ENCODE data around the gene SMURF1. TPM values are rescaled to one million over a fixed set of nuclear protein-coding genes. Genes with fewer than 3 reads are reported as not detected.

Gene SMURF1
- total and polyA plus RNA-seq, 4 donors, result 2.9 to 16.8 (median 5.9) TPM

DNA sequence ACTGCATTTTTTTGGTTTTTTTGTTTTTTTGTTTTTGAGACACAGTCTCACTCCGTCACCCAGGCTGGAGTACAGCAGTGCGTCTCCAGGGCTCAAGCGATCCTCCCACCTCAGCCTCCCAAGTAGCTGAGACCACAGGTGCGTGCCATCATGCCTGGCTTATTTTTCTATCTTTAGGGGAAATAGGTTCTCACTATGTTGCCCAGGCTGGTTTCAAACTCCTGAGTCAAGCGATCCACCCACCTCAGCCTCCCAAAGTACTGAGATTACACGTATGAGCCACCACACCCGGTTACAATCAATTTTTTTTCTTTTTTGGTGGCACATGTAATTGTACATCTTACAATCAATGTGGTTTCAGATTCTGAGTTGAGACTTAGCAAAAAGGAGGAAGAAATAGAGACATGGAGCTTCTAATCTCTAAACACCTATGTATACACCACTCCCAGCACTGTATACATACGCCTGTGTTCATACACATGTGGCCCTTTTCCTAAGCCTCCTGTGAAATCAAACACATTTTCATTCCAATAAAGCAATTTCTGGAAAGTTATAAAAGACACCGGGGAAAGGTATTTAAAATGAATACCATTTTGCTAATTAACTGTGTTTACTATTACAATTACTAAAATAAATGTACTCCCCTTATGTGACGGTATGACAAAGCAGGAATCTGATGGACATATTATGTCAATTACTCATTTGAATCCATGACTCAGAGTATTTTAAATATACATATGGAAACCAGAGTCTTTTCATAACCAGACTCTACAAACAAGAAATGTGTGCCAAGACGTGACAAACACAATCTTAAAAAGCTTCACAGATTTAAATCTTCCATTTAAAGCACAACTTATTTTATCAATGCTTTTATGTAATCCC, 40.9 kb downstream of the SMURF1 start:
- 89% methylated on average over 11 of the region's 11 CpGs for WGBS
- no peaks in the 10 kb centered on the region for H3K36me3 ChIP-seq (ENCODE audit: control insufficient read depth in 4 of 4, insufficient read depth in 3 of 4, low read depth in 1 of 4, low read length in 3 of 4)
- H3K4me3 ChIP-seq (ENCODE audit: low read depth in 1 of 3, low read length in 3 of 3), result no peak overlapping the region
- H3K4me1 ChIP-seq (ENCODE audit: control insufficient read depth in 4 of 4, insufficient read depth in 4 of 4, low read length in 3 of 4), result peaks cover 4 to 28% (median 18%) of the 10 kb centered on the region in 4 donors
- H3K9ac ChIP-seq (ENCODE audit: low read depth in 1 of 2, low read length in 2 of 2), result no peak overlapping the region
- no peaks in the 10 kb centered on the region for H3K9me3 ChIP-seq (ENCODE audit: control insufficient read depth in 4 of 4, low read length in 3 of 4)
- DNase-seq (ENCODE audit: low spot score), result no peak
- no peaks in the 10 kb centered on the region for H3K27me3 ChIP-seq (ENCODE audit: control insufficient read depth in 4 of 4, insufficient read depth in 4 of 4, low read length in 3 of 4)
- no peak overlapping the region for H3K27ac ChIP-seq (ENCODE audit: low read depth in 1 of 2, low read length in 2 of 2)
- no peak for TF ChIP-seq RAD21 (IDR thresholded peaks at IDR 0.05)
- no peak for TF ChIP-seq FOXA1 (IDR thresholded peaks at IDR 0.05)
- TF ChIP-seq, protein P1, sequence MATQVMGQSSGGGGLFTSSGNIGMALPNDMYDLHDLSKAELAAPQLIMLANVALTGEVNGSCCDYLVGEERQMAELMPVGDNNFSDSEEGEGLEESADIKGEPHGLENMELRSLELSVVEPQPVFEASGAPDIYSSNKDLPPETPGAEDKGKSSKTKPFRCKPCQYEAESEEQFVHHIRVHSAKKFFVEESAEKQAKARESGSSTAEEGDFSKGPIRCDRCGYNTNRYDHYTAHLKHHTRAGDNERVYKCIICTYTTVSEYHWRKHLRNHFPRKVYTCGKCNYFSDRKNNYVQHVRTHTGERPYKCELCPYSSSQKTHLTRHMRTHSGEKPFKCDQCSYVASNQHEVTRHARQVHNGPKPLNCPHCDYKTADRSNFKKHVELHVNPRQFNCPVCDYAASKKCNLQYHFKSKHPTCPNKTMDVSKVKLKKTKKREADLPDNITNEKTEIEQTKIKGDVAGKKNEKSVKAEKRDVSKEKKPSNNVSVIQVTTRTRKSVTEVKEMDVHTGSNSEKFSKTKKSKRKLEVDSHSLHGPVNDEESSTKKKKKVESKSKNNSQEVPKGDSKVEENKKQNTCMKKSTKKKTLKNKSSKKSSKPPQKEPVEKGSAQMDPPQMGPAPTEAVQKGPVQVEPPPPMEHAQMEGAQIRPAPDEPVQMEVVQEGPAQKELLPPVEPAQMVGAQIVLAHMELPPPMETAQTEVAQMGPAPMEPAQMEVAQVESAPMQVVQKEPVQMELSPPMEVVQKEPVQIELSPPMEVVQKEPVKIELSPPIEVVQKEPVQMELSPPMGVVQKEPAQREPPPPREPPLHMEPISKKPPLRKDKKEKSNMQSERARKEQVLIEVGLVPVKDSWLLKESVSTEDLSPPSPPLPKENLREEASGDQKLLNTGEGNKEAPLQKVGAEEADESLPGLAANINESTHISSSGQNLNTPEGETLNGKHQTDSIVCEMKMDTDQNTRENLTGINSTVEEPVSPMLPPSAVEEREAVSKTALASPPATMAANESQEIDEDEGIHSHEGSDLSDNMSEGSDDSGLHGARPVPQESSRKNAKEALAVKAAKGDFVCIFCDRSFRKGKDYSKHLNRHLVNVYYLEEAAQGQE (IDR thresholded peaks at IDR 0.05), result no peak
- TF ChIP-seq, protein P2, sequence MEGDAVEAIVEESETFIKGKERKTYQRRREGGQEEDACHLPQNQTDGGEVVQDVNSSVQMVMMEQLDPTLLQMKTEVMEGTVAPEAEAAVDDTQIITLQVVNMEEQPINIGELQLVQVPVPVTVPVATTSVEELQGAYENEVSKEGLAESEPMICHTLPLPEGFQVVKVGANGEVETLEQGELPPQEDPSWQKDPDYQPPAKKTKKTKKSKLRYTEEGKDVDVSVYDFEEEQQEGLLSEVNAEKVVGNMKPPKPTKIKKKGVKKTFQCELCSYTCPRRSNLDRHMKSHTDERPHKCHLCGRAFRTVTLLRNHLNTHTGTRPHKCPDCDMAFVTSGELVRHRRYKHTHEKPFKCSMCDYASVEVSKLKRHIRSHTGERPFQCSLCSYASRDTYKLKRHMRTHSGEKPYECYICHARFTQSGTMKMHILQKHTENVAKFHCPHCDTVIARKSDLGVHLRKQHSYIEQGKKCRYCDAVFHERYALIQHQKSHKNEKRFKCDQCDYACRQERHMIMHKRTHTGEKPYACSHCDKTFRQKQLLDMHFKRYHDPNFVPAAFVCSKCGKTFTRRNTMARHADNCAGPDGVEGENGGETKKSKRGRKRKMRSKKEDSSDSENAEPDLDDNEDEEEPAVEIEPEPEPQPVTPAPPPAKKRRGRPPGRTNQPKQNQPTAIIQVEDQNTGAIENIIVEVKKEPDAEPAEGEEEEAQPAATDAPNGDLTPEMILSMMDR (IDR thresholded peaks at IDR 0.05; ENCODE audit: low read depth, low read length, missing input control), result no peak
- TF ChIP-seq, protein P3, sequence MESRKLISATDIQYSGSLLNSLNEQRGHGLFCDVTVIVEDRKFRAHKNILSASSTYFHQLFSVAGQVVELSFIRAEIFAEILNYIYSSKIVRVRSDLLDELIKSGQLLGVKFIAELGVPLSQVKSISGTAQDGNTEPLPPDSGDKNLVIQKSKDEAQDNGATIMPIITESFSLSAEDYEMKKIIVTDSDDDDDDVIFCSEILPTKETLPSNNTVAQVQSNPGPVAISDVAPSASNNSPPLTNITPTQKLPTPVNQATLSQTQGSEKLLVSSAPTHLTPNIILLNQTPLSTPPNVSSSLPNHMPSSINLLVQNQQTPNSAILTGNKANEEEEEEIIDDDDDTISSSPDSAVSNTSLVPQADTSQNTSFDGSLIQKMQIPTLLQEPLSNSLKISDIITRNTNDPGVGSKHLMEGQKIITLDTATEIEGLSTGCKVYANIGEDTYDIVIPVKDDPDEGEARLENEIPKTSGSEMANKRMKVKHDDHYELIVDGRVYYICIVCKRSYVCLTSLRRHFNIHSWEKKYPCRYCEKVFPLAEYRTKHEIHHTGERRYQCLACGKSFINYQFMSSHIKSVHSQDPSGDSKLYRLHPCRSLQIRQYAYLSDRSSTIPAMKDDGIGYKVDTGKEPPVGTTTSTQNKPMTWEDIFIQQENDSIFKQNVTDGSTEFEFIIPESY (IDR thresholded peaks at IDR 0.05), result no peak
- TF ChIP-seq, protein P4, sequence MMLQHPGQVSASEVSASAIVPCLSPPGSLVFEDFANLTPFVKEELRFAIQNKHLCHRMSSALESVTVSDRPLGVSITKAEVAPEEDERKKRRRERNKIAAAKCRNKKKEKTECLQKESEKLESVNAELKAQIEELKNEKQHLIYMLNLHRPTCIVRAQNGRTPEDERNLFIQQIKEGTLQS (IDR thresholded peaks at IDR 0.05), result no peak
- TF ChIP-seq JUND (IDR thresholded peaks at IDR 0.05), result no peak
- TF ChIP-seq, protein P5, sequence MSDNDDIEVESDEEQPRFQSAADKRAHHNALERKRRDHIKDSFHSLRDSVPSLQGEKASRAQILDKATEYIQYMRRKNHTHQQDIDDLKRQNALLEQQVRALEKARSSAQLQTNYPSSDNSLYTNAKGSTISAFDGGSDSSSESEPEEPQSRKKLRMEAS (IDR thresholded peaks at IDR 0.05), result no peak
- TF ChIP-seq EGR1 (IDR thresholded peaks at IDR 0.05; ENCODE audit: low read depth in 2 of 2), result no peak
- no peak for TF ChIP-seq GABPA (IDR thresholded peaks at IDR 0.05 in 1 of 2, conservative IDR thresholded peaks at IDR 0.05 in 1 of 2)
- no peak for TF ChIP-seq YY1 (IDR thresholded peaks at IDR 0.05)
- no peak for TF ChIP-seq FOXA2 (IDR thresholded peaks at IDR 0.05)
- no peak for TF ChIP-seq RXRA (IDR thresholded peaks at IDR 0.05)

DNA sequence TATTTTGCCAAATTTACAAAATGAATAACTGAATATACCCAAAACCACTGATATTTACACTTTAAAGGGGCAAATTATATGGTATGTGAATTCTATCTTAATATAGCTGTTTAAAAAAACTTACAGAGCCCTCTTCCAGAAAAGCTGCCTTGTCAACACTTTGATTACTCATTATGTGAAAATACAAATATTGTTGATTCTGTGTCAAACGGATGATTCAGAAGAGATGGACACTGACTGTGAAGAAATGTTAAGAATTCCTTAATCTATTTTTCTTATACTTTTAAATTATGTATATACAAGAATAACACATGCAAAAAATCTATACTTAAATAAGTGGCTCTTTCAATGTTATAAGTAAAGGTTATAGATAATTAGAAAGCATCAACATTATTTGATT, 41.5 kb downstream of the SMURF1 start:
- H3K27me3 ChIP-seq (ENCODE audit: control insufficient read depth in 4 of 4, insufficient read depth in 4 of 4, low read length in 3 of 4), result no peaks in the 10 kb centered on the region
- no peaks in the 10 kb centered on the region for H3K9me3 ChIP-seq (ENCODE audit: control insufficient read depth in 4 of 4, low read length in 3 of 4)
- H3K4me1 ChIP-seq (ENCODE audit: control insufficient read depth in 4 of 4, insufficient read depth in 4 of 4, low read length in 3 of 4), result peaks cover 4 to 30% (median 23%) of the 10 kb centered on the region in 4 donors
- H3K9ac ChIP-seq (ENCODE audit: low read depth in 1 of 2, low read length in 2 of 2), result no peak overlapping the region
- WGBS, result 30% methylated on average over 1 of the region's 1 CpG
- no peaks in the 10 kb centered on the region for H3K36me3 ChIP-seq (ENCODE audit: control insufficient read depth in 4 of 4, insufficient read depth in 3 of 4, low read depth in 1 of 4, low read length in 3 of 4)
- DNase-seq (ENCODE audit: low spot score), result no peak
- H3K4me3 ChIP-seq (ENCODE audit: low read depth in 1 of 3, low read length in 3 of 3), result no peak overlapping the region
- no peak overlapping the region for H3K27ac ChIP-seq (ENCODE audit: low read depth in 1 of 2, low read length in 2 of 2)
- TF ChIP-seq FOXA1 (IDR thresholded peaks at IDR 0.05), result no peak
- TF ChIP-seq RAD21 (IDR thresholded peaks at IDR 0.05), result no peak
- no peak for TF ChIP-seq TAF1 (conservative IDR thresholded peaks at IDR 0.05)
- TF ChIP-seq, protein P1 (IDR thresholded peaks at IDR 0.05), result no peak
- no peak for TF ChIP-seq GABPA (IDR thresholded peaks at IDR 0.05 in 1 of 2, conservative IDR thresholded peaks at IDR 0.05 in 1 of 2)
- no peak for TF ChIP-seq YY1 (IDR thresholded peaks at IDR 0.05)
- TF ChIP-seq, protein P4 (IDR thresholded peaks at IDR 0.05), result no peak
- no peak for TF ChIP-seq HNF4G (IDR thresholded peaks at IDR 0.05)
- TF ChIP-seq HNF4A (conservative IDR thresholded peaks at IDR 0.05), result no peak
